Fibroblast of lung (primary cell): ENCODE data around the gene ZNF710. TPM values are rescaled to one million over a fixed set of nuclear protein-coding genes. Genes with fewer than 3 reads are reported as not detected.

Source experiments
- DNase-seq, 2 donors: peaks; one replicate each; pipeline versions ENCODE4 v3.0.0 to v3.0.0-alpha.2; 2010; ENCODE audit warnings: low read depth in 2 of 2
- H2AFZ ChIP-seq: 2 replicates; pipeline ENCODE4 v1.5.1; 2012; ENCODE audit warnings: low read length, control low read depth, inconsistent platforms
- H3K27ac ChIP-seq: 2 replicates; pipeline ENCODE4 v1.5.1; 2011; ENCODE audit warnings: low read length, control low read depth; ENCODE audit not compliant: insufficient read depth
- H3K27me3 ChIP-seq: 2 replicates; pipeline ENCODE4 v1.5.1; 2011; ENCODE audit warnings: mild to moderate bottlenecking, low read length; ENCODE audit not compliant: control insufficient read depth, insufficient read depth
- H3K36me3 ChIP-seq: 2 replicates; pipeline ENCODE4 v1.5.1; 2011; ENCODE audit warnings: low read length; ENCODE audit not compliant: control insufficient read depth, insufficient read depth
- H3K4me1 ChIP-seq: 2 replicates; pipeline ENCODE4 v1.5.1; 2011; ENCODE audit warnings: low read length; ENCODE audit not compliant: control insufficient read depth, insufficient read depth; ENCODE audit errors: extremely low read depth
- H3K4me2 ChIP-seq: 2 replicates; pipeline ENCODE4 v1.5.1; 2011; ENCODE audit warnings: low read length, control low read depth; ENCODE audit not compliant: insufficient read depth; ENCODE audit errors: extremely low read depth
- H3K4me3 ChIP-seq, 4 experiments: fragments of 200-600 bp in 1 of 4; sonication (generic) in 1 of 4; replicated peaks in 1 of 4; 2 replicates each; pipeline ENCODE4 v1.5.1; 2011 to 2016; ENCODE audit warnings: low read length in 4 of 4, low read depth in 3 of 4, mild to moderate bottlenecking in 3 of 4, control low read depth in 2 of 4, inconsistent platforms in 1 of 4, mixed read lengths in 1 of 4; ENCODE audit not compliant: insufficient read depth in 1 of 4; ENCODE audit errors: control extremely low read depth in 1 of 4
- H3K79me2 ChIP-seq: 2 replicates; pipeline ENCODE4 v1.5.1; 2012; ENCODE audit warnings: mild to moderate bottlenecking, low read length, inconsistent platforms; ENCODE audit not compliant: control insufficient read depth, insufficient read depth
- H3K9ac ChIP-seq: 2 replicates; pipeline ENCODE4 v1.5.1; 2011; ENCODE audit warnings: mild to moderate bottlenecking, low read length, control low read depth; ENCODE audit not compliant: insufficient read depth
- H3K9me3 ChIP-seq: 2 replicates; pipeline ENCODE4 v1.5.1; 2012; ENCODE audit warnings: low read depth, low read length; ENCODE audit not compliant: control insufficient read depth, insufficient read depth
- H4K20me1 ChIP-seq: 2 replicates; pipeline ENCODE4 v1.5.1; 2011; ENCODE audit warnings: low read length; ENCODE audit not compliant: control insufficient read depth, insufficient read depth; ENCODE audit errors: extremely low read depth
- EZH2 ChIP-seq: IDR thresholded peaks from 2 replicates; pipeline ENCODE4 v1.5.1; 2012; ENCODE audit warnings: low read length, control low read depth, mild to moderate bottlenecking; ENCODE audit errors: missing control alignments
- polyA plus RNA-seq, 2 donors: library from polyadenylated mRNA; depleted of rRNA in 1 of 2; stranded (reverse) in 1 of 2; unstranded in 1 of 2; fragments of >200 nt; gene quantifications; 2 replicates each; pipeline ENCODE4 v1.2.1, GENCODE V29; 2011 to 2012; ENCODE audit warnings: missing spikeins in 1 of 2
- total RNA-seq: library from RNA; depleted of rRNA; stranded (reverse); fragments of >200 nt; gene quantifications from 2 replicates; pipeline ENCODE4 v1.2.1, GENCODE V29; 2014
- TF ChIP-seq, protein P1 (sequence below), 2 donors: IDR thresholded peaks in 1 of 2; conservative IDR thresholded peaks in 1 of 2; 1 replicate in 1 of 2; 2 replicates in 1 of 2; pipeline ENCODE4 v1.5.1; 2011 to 2012; ENCODE audit warnings: low read length in 2 of 2, control low read depth in 1 of 2, inconsistent platforms in 1 of 2, low read depth in 1 of 2, mild to moderate bottlenecking in 1 of 2

The ZNF710 gene
- total and polyA plus RNA-seq, 2 donors (not counting 1 experiment from before 2014, with no cell fraction given): 2.1 to 9.4 TPM

GRCh38 chr15:90062462-90062932 is 61.4 kb downstream of the ZNF710 start:
- Histone ChIP-seq H3K9me3 (no peaks in the 10 kb centered on the region), H3K27ac (no peak overlapping the region), H4K20me1 (no peaks in the 10 kb centered on the region), H3K79me2 (no peaks in the 10 kb centered on the region), H2AFZ (no peak overlapping the region), H3K4me1 (no peaks in the 10 kb centered on the region), H3K4me2 (no peak overlapping the region), H3K4me3 (no peak overlapping the region), H3K36me3 (no peaks in the 10 kb centered on the region), H3K27me3 (no peaks in the 10 kb centered on the region), H3K9ac (no peak overlapping the region)
- DNase-seq: no peak
- TF ChIP-seq EZH2: no peak
- TF ChIP-seq, protein P1, sequence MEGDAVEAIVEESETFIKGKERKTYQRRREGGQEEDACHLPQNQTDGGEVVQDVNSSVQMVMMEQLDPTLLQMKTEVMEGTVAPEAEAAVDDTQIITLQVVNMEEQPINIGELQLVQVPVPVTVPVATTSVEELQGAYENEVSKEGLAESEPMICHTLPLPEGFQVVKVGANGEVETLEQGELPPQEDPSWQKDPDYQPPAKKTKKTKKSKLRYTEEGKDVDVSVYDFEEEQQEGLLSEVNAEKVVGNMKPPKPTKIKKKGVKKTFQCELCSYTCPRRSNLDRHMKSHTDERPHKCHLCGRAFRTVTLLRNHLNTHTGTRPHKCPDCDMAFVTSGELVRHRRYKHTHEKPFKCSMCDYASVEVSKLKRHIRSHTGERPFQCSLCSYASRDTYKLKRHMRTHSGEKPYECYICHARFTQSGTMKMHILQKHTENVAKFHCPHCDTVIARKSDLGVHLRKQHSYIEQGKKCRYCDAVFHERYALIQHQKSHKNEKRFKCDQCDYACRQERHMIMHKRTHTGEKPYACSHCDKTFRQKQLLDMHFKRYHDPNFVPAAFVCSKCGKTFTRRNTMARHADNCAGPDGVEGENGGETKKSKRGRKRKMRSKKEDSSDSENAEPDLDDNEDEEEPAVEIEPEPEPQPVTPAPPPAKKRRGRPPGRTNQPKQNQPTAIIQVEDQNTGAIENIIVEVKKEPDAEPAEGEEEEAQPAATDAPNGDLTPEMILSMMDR (conservative IDR thresholded peaks at IDR 0.05 in 1 of 2, IDR thresholded peaks at IDR 0.05 in 1 of 2; ENCODE audit: low read depth in 1 of 2, low read length in 2 of 2): no peak

DNA sequence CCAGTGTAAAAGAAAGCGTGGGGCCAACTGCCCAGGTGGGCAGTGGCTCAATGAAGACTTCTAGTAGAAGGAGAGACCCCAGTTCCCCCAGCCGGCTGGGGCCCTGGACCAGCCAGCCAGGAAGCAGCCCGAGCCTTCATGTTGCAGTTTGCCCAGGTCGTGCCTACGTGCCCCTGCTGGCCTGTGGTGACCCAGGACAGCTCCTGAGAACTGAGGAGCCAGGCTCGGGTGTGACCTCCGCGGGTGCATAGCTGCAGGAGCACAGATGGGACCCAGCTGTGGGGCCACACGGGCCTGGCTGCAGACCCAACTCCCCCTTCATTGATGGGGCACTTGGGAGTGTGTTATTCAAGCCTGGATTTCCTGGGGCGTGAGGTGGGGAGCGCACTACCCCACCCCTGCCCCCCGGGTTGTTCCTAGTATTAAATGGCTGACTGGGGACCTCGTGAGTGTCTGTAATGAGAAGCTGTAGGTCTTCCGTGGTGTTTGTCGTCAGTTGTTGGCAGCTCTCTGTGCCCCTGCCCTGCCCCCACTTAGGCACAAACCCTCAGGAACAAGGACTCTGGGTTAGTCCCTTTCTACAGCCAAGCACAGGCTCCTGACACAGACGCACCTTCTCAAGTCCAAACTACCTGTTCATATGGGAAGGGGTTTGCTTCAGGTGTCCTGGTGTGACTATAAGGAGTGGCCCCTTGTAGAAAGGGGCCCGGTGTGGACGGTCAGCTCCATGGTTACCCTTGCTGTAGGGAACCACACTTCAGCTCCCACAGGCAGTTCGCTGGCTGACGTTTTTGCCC is 62.0 kb downstream of the ZNF710 start:
- H3K79me2 ChIP-seq: no peaks in the 10 kb centered on the region
- no peak overlapping the region for H3K9ac ChIP-seq
- H3K27me3 ChIP-seq: no peaks in the 10 kb centered on the region
- H3K4me1 ChIP-seq: no peaks in the 10 kb centered on the region
- H2AFZ ChIP-seq: no peak overlapping the region
- TF ChIP-seq EZH2: no peak
- TF ChIP-seq, protein P1 (conservative IDR thresholded peaks at IDR 0.05 in 1 of 2, IDR thresholded peaks at IDR 0.05 in 1 of 2; ENCODE audit: low read depth in 1 of 2, low read length in 2 of 2): no peak
- DNase-seq: no peak
- H3K36me3 ChIP-seq: peaks cover 5% of the 10 kb centered on the region
- H3K4me3 ChIP-seq: no peak overlapping the region
- H3K4me2 ChIP-seq: no peak overlapping the region
- no peak overlapping the region for H3K27ac ChIP-seq
- no peaks in the 10 kb centered on the region for H4K20me1 ChIP-seq
- H3K9me3 ChIP-seq: no peaks in the 10 kb centered on the region

DNA sequence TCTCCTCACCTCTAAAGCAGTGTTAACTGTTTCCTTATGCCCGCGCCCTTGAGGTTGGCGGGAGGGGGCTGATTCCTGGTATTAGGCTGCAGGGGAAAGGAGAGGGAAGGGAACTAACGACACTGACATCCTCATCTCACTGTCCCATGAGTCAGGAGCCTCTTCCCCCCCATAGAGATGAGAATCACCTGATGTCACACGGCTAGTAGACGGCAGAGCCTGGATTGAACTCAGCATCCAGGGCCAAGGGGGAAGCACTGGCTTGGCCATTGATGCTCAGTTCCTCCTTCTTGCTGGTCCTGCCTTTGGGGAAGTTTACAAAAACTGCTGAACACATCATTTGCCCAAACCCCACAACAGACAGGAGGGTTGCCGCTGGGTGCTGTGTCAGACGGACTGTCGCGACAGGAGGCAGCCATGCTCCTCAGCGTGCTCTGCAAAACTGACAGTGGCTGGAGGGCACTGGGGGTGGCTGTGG is 62.7 kb downstream of the ZNF710 start:
- H3K27ac ChIP-seq: no peak overlapping the region
- no peak overlapping the region for H3K4me2 ChIP-seq
- TF ChIP-seq, protein P1 (conservative IDR thresholded peaks at IDR 0.05 in 1 of 2, IDR thresholded peaks at IDR 0.05 in 1 of 2; ENCODE audit: low read depth in 1 of 2, low read length in 2 of 2): no peak
- TF ChIP-seq EZH2: no peak
- H3K27me3 ChIP-seq: no peaks in the 10 kb centered on the region
- no peaks in the 10 kb centered on the region for H3K9me3 ChIP-seq
- H3K4me1 ChIP-seq: no peaks in the 10 kb centered on the region
- H4K20me1 ChIP-seq: no peaks in the 10 kb centered on the region
- no peak overlapping the region for H2AFZ ChIP-seq
- no peaks in the 10 kb centered on the region for H3K79me2 ChIP-seq
- DNase-seq: no peak
- no peak overlapping the region for H3K9ac ChIP-seq
- no peak overlapping the region for H3K4me3 ChIP-seq
- H3K36me3 ChIP-seq: peaks cover 5% of the 10 kb centered on the region
